Measurements from ENCODE around the gene SPATA31A5.
"Not testable (repeated sequence)": the region's sequence is repeated elsewhere in the genome, so short reads cannot be mapped to it uniquely, and the experiment has no call there.

Gene SPATA31A5

DNA sequence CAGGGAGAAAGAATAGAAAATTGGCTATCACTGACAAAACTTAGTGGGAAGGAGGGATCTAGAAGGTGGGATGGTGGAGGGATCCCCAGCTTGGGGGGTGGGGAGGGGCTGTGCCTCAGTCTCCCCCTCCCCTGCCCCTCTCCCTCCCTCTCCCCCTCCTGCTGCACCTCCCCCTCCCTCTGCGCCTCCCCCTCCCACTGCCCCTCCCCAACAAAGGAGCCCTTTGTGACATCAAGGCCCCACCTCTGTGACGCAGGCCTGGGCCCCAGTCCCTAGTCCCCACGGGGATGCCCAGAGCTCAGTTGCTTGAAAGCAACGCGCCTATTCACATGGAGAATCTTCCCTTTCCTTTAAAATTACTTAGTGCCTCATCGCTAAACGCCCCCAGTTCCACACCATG lies at the start of gene SPATA31A5:
SPATA31A5 (plus strand) TSS at position 301 of the 400 bp plus-strand sequence; CDS start at position 330, 29 bp downstream.
- DNase-seq: not testable (repeated sequence)

DNA sequence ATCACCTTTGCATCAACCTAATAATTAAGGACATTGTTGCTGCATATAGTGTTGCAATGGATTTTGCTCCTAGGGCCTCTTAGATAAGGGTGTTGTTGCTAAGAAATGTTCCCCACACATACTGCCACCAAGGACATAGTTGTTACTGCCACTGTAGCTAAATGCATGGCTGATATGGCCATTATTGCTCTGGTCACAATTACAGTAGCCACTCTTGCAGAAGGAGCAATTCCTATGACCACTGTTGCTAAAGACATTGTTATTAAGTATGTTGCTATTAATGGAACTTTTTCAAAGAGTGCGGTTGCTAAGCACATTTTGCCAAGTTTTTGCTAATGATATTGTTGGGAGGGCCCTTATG lies 48.8 kb downstream of the SPATA31A5 start:
- DNase-seq: not testable (repeated sequence)

DNA sequence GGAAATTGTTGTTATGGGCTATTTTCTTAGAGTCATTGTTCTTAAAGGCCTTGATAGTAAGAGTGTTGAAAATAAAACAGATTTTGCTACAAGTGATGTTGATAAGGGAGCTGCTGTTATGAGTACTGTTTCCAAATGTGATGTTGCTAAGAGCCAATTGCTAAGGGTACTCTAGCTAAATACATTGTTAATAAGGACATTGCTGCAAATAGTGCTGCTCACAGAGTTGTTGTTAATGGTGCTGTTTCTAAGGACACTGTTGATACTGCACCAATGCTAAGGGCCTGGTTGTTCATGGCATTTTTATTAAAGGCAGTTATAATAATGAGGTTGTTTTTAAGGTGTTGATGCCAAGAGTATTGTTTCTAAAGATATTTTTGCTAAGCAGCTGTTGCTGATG lies 52.2 kb downstream of the SPATA31A5 start:
- not testable (repeated sequence) for DNase-seq
